Measurements from ENCODE around the gene ADGRL3.

ADGRL3 gene

DNA sequence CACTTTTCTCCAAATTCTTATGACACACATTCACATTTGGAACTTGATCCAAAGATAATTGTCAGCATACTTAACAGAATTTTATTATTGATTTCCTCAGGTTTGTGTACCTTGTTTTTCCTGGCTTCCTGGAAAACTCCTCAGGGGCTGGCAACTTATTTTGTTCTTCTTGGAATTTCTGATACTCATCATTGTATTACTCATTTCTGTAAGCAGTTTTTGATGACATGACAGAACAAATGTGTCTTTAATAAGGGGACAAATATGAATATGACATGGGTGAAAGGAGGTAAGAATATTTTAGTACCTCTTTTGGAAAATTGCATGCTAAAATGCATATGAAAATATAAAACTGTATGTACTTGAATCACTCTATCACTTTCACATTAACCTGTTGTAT, 237.8 kb downstream of the ADGRL3 start:
- no peaks in the 10 kb centered on the region for H3K4me1 Mint-ChIP-seq
- H3K4me3 Mint-ChIP-seq = no peak overlapping the region
- no peak for ATAC-seq
- H3K9me3 Mint-ChIP-seq = peaks cover 31% of the 10 kb centered on the region
- H3K27ac Mint-ChIP-seq = no peak overlapping the region
- DNase-seq (ENCODE audit: low spot score in 2 of 2) = no peak
- no peaks in the 10 kb centered on the region for H3K36me3 Mint-ChIP-seq

DNA sequence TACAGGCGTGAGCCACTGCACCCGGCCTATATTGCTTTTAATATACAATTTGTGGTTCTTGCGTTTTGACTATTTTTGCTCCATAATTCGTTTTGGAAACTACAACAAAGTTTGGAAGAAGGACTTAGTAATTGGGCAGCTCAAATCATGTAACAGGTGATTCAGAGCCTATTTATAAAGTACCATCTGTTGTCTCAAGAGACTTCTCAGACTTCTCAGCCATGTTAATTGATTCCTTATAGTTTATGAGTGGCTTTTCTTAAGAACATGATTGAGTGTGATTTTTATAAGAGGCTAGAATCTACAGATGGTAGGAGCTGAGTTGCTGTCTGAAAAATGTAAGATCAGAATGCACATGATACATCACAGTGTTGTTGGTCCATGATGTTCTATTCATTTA, 240.2 kb downstream of the ADGRL3 start:
- H3K36me3 Mint-ChIP-seq = no peaks in the 10 kb centered on the region
- H3K4me1 Mint-ChIP-seq = no peaks in the 10 kb centered on the region
- peaks cover 29% of the 10 kb centered on the region for H3K9me3 Mint-ChIP-seq
- DNase-seq (ENCODE audit: low spot score in 2 of 2) (no peak), ATAC-seq (no peak)
- H3K4me3 Mint-ChIP-seq = no peak overlapping the region
- no peak overlapping the region for H3K27ac Mint-ChIP-seq

DNA sequence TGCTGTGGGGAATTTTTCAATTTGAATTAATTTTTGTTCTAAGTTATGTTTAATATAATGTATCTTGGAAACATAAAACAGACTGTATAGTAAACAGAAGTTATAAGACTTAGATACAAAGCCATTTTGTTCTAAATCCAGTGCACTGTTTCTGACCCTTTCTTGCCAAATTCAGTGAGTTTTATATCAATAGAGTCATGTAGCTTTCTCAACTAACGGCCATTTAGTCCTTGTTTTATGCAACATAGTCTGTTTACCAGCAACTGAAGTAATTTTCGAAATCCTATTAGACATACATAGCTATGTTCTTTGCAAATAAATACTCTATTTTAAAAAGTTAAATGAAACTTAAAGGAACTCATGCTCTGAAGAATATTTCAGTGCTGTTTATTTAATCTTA, 242.8 kb downstream of the ADGRL3 start:
- ATAC-seq (no peak), DNase-seq (ENCODE audit: low spot score in 2 of 2) (no peak)
- Mint-ChIP-seq H3K27ac (no peak overlapping the region), H3K9me3 (peaks cover 30% of the 10 kb centered on the region), H3K4me1 (no peaks in the 10 kb centered on the region), H3K36me3 (no peaks in the 10 kb centered on the region), H3K4me3 (no peak overlapping the region)

DNA sequence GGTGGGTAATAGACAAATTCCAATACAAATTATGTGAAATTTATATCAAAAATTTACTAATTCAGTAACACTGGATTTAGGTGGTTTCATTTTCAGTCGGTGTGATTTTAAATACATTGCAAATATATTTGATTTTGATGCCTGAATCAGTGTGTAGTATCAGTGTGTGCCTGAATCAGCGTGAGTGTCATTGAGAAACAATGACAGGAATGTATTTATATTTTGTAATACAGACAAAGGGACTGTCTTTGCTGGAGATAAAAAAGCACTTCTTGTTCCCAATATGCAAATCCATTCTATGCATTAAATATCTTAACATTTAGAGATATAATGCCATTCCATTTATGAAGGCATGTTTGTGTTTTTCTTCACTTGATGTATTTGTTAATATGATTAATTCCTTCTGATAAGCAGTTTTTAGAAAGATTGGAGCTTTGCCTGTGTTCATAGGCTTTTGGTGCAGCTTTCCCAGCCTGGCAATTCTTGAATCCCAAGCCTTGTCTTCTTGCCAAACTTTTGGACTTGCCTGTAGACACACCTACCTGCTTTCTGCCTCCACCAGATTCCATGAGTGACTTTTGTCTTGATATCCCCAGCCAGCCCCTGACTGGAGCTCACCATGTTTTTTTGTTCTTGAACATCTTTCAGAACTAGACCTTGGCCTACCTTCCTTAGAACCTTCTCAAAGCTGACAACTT, 243.8 kb downstream of the ADGRL3 start:
- H3K9me3 Mint-ChIP-seq = peaks cover 33% of the 10 kb centered on the region
- no peak overlapping the region for H3K4me3 Mint-ChIP-seq
- H3K36me3 Mint-ChIP-seq = no peaks in the 10 kb centered on the region
- ATAC-seq (no peak), DNase-seq (ENCODE audit: low spot score in 2 of 2) (no peak)
- H3K4me1 Mint-ChIP-seq = no peaks in the 10 kb centered on the region
- no peak overlapping the region for H3K27ac Mint-ChIP-seq

DNA sequence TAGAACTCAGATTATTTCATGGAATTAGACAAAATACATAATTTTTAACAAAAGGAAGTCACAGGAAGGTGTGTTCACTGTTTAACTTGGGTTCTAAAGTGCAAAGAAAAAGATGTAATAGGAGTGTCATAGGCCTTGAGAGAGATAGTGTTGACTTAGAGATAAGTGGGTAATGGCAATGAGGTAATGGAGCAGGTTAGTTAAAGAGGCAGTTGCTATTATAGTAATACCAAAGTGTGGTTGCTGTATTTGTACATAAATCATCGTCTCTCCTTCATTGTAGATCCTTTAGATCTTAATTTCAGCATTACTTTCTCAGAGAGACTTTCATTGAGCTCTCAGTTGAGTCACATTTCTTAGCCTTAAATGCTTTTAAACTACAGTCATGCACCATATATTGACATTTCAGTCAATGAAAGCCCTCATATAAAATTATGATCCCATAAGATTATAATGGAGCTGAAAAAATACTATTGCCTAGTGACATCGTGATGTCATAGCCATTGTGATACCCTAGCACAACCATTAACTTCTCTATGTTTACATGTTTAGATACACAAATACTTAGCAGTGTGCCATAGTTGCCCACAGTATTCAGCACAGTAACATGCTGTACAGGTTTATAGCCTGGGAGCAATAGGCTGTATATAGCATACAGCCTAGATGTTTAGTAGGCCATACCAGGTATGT, 245.4 kb downstream of the ADGRL3 start:
- Mint-ChIP-seq H3K36me3 (no peaks in the 10 kb centered on the region), H3K9me3 (peaks cover 29% of the 10 kb centered on the region), H3K4me3 (no peak overlapping the region), H3K27ac (no peak overlapping the region), H3K4me1 (no peaks in the 10 kb centered on the region)
- no peak for ATAC-seq
- no peak for DNase-seq (ENCODE audit: low spot score in 2 of 2)

DNA sequence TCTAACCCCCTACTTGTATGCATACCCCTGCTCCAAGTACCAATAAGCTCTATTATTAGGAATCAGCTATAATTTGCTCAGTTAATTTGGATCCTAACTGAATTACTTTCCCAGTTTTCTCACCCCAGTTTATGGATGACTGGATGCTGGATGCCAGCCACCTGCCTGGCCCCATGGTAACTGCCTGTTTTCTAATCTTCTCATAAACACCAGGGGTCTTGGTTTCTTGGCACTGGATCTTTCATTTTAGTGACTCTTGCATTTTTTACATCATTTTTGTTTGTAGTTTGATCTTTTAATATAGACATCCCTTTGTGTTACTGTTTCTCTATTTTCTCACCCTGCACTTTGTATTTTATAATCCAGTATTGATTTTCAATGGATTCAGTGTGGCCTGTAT, 246.8 kb downstream of the ADGRL3 start:
- H3K36me3 Mint-ChIP-seq = no peaks in the 10 kb centered on the region
- ATAC-seq = no peak
- H3K9me3 Mint-ChIP-seq = peaks cover 24% of the 10 kb centered on the region
- no peak for DNase-seq (ENCODE audit: low spot score in 2 of 2)
- no peak overlapping the region for H3K27ac Mint-ChIP-seq
- H3K4me3 Mint-ChIP-seq = no peak overlapping the region
- H3K4me1 Mint-ChIP-seq = no peaks in the 10 kb centered on the region

DNA sequence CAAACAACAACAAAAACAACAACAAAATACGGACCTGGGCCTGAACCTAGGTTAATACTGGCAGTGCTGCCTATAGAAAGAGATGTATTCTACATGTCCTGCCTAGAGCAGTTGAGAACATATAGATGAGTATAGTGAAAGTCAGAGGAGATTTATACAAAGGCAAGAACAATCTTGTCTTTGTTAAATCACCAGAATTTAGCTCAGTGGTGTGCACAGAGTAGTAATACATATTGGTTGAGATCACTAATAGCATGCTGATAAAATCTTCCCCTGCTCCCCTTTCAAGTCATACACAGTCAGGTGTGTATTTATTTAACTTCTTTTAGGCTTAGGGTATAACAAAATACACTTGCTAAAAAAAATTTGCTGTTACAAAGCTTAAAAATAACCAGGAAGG, 247.8 kb downstream of the ADGRL3 start:
- Mint-ChIP-seq H3K4me3 (no peak overlapping the region), H3K4me1 (no peaks in the 10 kb centered on the region), H3K27ac (no peak overlapping the region), H3K9me3 (peaks cover 21% of the 10 kb centered on the region), H3K36me3 (no peaks in the 10 kb centered on the region)
- ATAC-seq = no peak
- no peak for DNase-seq (ENCODE audit: low spot score in 2 of 2)

DNA sequence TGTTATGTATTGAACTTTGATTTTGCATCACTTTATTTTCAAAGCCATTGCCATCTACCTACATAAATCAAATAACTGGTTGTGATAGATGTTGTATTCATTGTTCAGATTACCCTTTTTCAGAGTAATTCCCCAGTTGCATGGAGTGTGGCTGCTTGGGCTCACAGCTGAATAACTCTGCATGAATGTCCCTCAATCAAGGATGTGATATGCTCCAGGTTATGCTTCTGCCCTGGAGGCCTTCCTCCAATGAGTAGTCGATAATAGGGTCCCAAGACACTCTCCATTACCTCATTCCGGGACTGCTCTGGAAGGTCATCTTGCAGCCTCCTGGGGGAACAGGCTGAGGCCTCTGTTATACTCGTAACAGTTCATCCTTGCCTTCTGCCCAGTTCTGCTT, 251.8 kb downstream of the ADGRL3 start:
- Mint-ChIP-seq H3K4me1 (no peaks in the 10 kb centered on the region), H3K36me3 (no peaks in the 10 kb centered on the region), H3K9me3 (peaks cover 10% of the 10 kb centered on the region), H3K27ac (no peak overlapping the region), H3K4me3 (no peak overlapping the region)
- DNase-seq (ENCODE audit: low spot score in 2 of 2) (no peak), ATAC-seq (no peak)

DNA sequence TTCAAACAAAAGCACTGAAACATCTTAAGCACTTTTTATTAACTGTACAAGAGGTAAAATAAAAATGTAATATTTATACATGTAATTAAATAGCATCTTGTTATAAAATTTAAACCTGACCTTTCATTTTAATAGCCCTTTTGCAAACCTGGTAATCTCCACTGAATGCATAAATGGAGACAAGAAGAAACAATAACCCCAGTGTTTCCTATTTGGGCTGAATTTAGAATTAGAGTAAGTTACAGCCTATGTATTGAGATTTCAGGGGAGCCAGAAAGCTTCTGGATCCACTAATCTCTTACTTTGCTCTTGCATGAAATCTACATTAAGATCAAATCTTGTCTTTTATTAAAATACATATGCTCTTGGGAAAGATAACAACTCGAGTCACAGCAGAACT, 261.8 kb downstream of the ADGRL3 start:
- Mint-ChIP-seq H3K27ac (no peak overlapping the region), H3K4me1 (no peaks in the 10 kb centered on the region), H3K36me3 (no peaks in the 10 kb centered on the region), H3K9me3 (peaks cover 14% of the 10 kb centered on the region), H3K4me3 (no peak overlapping the region)
- ATAC-seq = no peak
- no peak for DNase-seq (ENCODE audit: low spot score in 2 of 2)

DNA sequence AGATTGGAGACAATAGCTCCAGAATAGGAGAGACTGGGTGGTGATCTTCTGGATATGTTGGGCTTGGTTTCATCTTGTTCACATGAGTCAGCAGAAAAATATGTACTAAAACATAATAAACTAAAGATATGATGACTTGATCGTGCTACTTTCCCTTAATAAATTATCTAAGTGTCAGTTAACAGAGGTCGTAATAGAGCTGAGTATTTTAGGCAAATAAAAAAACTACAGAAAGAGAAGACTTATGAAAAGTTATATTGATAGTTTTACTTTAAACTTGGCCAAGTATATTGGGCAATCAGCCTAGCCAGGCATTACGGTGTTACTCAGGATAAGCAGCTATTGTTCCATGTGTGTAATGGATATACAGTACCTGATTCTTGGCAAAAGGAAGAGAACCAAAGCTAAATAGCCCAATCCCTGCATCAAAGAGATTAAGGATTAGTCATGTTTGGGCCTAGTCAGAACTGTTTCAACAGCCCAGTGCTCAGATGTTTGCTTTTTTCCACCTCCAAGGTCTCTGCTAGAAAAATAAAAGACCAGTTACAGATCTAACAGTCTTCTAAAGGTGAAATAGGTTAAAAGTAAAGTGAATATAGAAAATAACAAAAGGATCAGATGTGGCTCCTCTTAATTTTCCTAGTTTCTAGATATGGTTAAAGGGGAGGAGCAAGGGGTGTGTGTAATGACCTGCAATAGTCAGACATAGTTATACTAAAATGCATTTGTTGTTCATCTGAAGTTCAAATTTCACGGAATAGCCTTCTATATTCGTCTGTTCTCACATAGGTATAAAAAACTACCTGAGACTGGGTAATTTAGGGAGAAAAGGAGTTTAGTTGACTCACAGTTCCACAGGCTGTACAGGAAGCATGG, 262.6 kb downstream of the ADGRL3 start:
- Mint-ChIP-seq H3K4me1 (no peaks in the 10 kb centered on the region), H3K4me3 (no peak overlapping the region), H3K36me3 (no peaks in the 10 kb centered on the region), H3K9me3 (peaks cover 17% of the 10 kb centered on the region), H3K27ac (no peak overlapping the region)
- ATAC-seq (no peak), DNase-seq (ENCODE audit: low spot score in 2 of 2) (no peak)

DNA sequence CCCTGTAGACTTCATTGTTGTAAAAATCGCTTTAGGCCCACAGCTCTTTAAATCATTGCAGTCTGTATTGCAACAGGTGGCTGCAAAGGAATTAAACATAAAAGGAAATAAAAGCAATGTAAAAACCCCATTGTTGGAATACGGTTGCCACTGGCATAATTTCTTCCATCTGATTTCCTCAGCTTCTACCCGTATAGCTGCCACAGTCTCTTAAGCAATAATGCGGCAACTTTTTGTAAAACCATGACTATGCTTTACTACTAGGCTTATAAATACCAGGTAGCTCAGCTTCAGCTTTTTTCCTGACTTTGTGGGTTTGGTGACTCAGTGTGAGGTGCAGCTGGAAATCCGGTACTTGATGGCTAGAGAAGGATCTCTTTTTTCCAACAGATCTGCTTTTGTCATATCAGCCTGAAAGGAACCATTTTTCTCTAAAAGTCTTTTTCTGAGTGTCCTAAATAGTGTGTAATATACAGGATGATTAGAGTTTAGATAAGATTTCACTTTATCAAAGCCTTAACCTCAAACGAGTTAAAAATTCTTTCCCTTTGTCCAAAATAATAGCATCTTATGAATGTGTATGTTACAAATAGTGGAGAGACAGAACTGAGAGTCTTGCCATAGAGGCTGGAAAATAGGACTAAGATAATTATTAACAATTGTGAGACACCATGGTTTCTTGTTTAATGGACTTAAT, 268.0 kb downstream of the ADGRL3 start:
- Mint-ChIP-seq H3K4me3 (no peak overlapping the region), H3K27ac (no peak overlapping the region), H3K36me3 (no peaks in the 10 kb centered on the region), H3K9me3 (peaks cover 9% of the 10 kb centered on the region), H3K4me1 (no peaks in the 10 kb centered on the region)
- DNase-seq (ENCODE audit: low spot score in 2 of 2) (no peak), ATAC-seq (no peak)

DNA sequence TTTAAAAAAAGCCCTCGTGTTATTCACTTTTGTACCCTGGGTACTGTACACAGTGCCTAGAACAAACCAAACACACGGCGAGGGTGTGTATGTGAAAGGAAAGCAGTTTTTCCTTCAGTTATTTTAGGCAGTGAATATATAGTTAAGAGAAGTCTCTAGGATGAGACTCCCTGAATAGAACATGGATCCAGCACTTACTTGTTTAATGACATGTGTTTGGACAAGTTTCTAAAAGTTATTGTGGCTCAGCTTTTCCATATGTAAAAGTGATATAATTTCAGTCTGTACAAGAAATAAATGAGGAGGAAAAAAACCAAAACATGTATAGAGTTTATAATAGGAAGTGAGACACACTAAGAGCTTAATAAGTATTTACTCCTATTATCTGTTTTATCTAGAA, 273.2 kb downstream of the ADGRL3 start:
- Mint-ChIP-seq H3K36me3 (no peaks in the 10 kb centered on the region), H3K27ac (no peak overlapping the region), H3K4me1 (no peaks in the 10 kb centered on the region), H3K4me3 (no peak overlapping the region), H3K9me3 (peaks cover 14% of the 10 kb centered on the region)
- ATAC-seq = no peak
- no peak for DNase-seq (ENCODE audit: low spot score in 2 of 2)

DNA sequence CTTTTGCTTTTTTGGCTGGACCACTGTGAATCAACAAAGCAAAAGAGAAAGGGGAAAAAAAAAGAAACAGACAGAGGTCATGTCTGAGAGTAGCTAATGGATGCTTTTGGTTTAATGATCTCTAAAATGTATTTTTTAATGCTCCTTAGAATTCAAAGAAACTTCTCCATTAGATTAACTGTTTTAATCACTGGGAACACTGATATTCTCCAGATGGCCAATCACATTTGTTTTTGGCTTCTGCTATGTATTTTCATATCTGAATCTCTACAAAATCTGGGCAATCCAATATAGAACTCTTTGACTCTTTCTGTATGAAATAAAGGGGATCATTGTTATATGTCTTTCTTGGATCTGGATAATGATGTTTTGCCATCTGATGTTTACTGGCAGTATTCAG, 278.2 kb downstream of the ADGRL3 start:
- no peak overlapping the region for H3K27ac Mint-ChIP-seq
- H3K4me3 Mint-ChIP-seq = no peak overlapping the region
- ATAC-seq (no peak), DNase-seq (ENCODE audit: low spot score in 2 of 2) (no peak)
- H3K9me3 Mint-ChIP-seq = peaks cover 11% of the 10 kb centered on the region
- H3K4me1 Mint-ChIP-seq = no peaks in the 10 kb centered on the region
- no peaks in the 10 kb centered on the region for H3K36me3 Mint-ChIP-seq

DNA sequence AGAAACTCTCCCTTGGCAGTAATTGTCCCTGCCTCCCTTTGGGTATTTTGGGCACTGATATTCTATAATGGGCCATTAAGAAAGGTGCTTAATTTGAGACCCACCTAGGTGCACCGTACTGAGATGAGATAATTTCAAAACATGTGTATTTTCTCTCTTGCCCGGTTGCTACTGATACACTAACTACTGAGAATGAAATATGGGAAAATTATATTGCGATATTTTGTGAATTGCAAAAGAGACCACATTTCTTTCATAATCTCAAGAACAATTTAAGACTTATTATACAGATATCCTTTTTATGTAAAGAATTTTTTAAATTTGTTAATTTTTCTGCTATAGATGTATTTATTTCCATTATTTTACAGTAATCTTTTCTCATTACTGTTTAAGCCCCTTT, 284.9 kb downstream of the ADGRL3 start:
- no peak for ATAC-seq
- peaks cover 16% of the 10 kb centered on the region for H3K9me3 Mint-ChIP-seq
- no peak overlapping the region for H3K27ac Mint-ChIP-seq
- H3K4me1 Mint-ChIP-seq = no peaks in the 10 kb centered on the region
- H3K36me3 Mint-ChIP-seq = no peaks in the 10 kb centered on the region
- no peak for DNase-seq (ENCODE audit: low spot score in 2 of 2)
- H3K4me3 Mint-ChIP-seq = no peak overlapping the region

DNA sequence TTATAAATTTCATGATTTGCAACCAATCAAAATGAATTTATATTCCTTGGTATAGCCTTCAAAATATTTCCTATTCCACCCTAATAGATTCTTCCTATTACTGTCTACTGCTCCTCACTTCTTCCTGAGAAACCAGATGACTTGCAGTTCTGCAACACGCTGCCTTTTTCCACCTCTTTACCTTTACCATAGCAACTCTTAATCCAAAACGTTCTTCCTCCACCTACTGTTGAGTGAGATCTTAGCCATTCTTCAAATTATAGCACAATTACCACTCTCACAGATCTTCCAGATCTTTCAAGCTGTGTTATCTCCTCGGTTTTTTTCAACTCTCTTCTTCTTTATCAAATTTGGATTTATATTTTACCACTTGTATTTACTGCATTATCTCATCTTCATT, 289.8 kb downstream of the ADGRL3 start:
- H3K4me1 Mint-ChIP-seq = no peaks in the 10 kb centered on the region
- no peak for ATAC-seq

More for the DNA sequence above, 289.8 kb downstream of the ADGRL3 start:
- H3K36me3 Mint-ChIP-seq = no peaks in the 10 kb centered on the region
- DNase-seq (ENCODE audit: low spot score in 2 of 2) = no peak
- peaks cover 22% of the 10 kb centered on the region for H3K9me3 Mint-ChIP-seq
- H3K4me3 Mint-ChIP-seq = no peak overlapping the region
- no peak overlapping the region for H3K27ac Mint-ChIP-seq

All from stimulated activated effector memory CD8-positive, alpha-beta T cell treated with anti-CD3 and anti-CD28 coated beads, Interleukin-12 subunit alpha, Interleukin-12 subunit beta, amount 100 ng/mL, for 72 hours (primary cell).